HG03575 (cell line): Measurements from ENCODE around the gene GLS.
"Not testable (repeated sequence)": the region's sequence is repeated elsewhere in the genome, so short reads cannot be mapped to it uniquely, and the experiment has no call there.

Source experiments
- ATAC-seq: cut with Tn5 transposase; IDR thresholded peaks from one replicate; pipeline ENCODE4 v1.9.1; 2021; ENCODE audit not compliant: unreplicated experiment, insufficient number of reproducible peaks, low FRiP score; ENCODE audit errors: extremely low read depth

GLS gene

DNA sequence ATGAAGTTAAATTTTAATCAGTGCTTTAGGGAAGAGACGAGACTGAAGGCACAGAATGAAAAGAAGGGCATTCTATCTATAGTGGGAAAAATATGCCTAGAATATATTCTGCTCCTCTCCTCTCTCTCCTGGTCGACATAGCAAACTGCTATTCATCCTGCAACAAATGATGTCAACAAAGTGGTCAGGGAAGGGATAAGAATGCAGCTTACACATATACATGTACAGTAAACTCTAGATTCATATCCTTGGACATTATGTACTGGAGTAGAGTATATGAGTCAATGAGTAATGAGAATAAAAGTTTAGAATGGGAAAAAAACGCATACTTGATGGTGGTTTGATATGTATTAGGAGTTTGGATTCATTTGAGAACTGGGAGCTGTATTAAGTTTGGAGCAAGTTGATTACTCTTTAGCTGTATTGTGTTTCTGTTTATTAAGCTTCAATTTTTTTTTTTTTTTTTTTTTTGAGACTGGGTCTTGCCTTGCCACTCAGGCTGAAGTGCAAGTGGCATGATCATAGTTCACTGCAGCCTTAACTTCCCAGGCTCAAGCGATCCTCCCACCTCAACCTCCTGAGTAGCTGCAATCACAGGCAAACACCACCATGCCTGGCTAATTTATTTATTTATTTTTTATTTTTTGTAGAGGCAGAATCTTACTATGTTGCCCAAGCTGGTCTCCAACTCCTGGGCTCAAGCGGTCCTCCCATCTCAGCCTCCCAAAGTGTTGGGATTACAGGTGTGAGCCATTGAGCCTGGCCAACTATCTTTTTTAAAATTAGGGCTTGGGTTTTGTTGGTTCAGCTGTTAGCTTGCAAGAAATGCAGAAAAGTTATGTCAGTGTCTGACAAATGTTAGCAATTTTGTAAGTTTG, 79.5 kb downstream of the GLS start:
- ATAC-seq, result no peak

DNA sequence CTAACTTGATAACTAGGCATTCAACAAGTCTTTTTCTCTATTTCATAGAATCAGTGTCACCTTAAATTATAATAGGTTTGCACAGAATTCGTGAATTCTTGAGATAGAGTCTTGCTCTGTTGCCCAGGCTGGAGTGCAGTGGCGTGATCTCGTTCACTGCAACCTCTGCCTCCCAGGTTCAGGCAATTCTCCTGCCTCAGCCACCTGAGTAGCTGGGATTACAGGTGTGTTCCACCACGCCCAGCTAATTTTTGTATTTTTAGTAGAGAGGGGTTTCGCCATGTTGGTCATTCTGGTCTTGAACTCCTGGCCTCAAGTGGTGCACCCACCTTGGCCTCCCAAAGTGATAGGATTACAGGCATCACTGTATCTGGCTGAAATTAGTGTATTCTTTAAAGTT, 80.5 kb downstream of the GLS start:
- not testable (repeated sequence) for ATAC-seq

- ATAC-seq, result no peak
Measured at GRCh38 chr2:190961918-190962487, 81.4 kb downstream of the GLS start.

DNA sequence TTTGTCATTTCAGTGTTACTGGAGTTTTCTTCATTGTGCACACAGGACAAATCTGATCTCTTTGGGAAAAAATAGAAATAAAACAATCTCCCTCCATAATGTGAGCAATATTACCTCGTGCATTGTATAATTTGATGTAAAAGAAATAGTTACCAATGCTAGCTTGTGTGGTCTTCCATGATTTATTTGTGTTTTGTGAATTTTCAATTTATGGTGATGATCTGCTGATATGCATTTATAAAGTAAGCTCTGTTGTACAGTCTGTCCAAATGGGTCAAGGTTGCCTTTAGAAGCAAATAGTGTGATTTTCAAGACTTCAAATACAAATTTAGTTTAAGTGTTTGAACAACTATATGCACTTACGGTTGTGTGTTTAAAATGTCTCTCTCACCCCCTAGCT, 82.5 kb downstream of the GLS start:
- no peak for ATAC-seq

- ATAC-seq, result no peak
Measured at GRCh38 chr2:190964170-190964795, 83.7 kb downstream of the GLS start.

DNA sequence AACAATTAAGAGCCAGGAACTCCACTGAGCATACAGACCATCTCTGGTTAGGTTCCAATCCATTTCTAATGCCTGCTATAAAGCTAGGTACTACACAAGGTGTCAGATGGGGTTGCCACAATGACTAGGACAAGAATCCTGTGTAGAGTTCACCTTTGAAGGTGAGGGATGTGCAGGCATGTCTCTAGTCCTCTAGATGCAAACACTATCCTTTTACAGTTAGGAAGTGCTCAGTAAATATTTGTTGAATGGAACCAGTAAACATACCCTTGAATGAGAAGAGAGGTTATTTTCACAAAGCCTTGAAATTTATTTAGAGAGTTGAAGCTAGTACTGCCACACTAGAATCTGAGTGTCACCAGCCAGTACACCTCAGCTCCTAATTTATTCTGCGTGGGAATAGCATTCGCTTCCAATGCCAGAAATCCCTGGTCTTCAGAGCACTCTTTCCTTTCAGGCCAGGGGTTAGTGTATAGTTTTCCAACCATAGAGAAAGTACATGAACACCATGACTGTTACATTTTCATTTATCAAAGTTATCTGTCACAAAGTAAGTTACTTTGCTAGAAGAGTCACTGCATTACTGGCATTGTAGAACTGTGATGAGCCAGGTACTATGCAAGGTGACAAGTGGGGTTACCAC, 85.1 kb downstream of the GLS start:
- ATAC-seq, result no peak

DNA sequence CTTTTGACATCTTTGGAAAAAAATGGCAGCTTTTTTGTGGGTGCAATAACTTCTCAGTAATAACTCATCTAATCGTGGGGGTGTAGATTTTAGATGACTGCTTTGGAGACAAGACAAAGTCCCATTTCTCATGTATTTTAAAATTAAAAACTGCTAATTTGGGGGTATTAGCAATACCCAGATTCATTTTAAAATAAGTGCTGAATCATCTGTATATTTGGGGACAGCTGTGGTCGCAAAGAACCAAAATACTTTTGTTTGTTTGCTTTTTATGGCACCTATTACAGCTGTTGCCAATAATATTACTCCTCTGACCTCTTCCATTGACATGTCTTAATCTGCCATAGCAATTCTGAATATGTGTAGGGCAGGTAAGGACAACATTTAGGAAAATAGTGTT, 87.9 kb downstream of the GLS start:
- ATAC-seq, result no peak

- no peak for ATAC-seq
Measured at GRCh38 chr2:190970160-190970559, 89.5 kb downstream of the GLS start.

- ATAC-seq, result no peak
Measured at GRCh38 chr2:190970873-190971506, 90.4 kb downstream of the GLS start.

GRCh38 chr2:190972213-190972612, 91.6 kb downstream of the GLS start:
- no peak for ATAC-seq

- no peak for ATAC-seq
Measured at GRCh38 chr2:190972846-190973245, 92.2 kb downstream of the GLS start.

GRCh38 chr2:190973262-190973661, 92.6 kb downstream of the GLS start:
- ATAC-seq, result no peak

DNA sequence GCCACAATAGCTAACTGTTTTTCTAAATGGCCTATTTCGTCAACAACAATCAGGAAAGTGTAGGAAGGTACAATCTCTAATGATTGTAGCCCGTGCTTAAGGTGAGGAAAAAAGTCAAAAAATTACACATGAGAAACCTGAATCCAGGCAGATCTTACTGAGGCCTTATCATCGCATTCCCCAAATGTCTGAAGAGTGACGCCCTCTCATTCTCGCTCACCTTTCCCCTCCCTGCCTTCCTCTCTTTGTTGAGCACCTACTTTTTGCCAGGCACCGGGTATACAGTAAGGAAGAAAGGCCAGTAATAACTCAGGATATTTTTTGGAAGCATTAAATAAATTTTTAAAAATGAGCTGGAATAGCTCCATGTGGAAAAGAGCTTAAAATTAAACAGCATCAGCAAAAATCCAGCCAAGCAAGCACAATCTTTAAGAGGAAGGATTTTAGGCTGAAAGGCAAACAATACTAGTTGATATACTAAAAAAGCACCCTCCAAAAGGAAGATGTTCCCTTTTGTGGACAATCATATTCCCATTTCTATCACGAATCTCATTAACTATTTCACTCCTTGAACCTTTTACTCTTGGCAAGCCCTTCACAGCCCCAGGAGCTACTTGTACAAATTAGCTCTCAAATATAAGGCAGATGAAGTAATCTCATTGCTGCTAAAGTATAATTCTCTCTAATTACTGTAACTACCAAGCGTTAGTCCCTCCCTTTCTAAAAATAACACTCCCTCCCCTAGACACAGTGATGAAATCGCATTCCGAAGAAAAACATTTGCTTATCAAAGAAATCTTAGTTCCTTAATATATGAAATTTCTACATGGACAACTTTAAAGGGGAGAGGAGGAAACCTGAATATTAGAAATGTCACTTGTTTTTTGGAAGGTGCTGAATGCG, 93.4 kb downstream of the GLS start:
- ATAC-seq, result no peak

DNA sequence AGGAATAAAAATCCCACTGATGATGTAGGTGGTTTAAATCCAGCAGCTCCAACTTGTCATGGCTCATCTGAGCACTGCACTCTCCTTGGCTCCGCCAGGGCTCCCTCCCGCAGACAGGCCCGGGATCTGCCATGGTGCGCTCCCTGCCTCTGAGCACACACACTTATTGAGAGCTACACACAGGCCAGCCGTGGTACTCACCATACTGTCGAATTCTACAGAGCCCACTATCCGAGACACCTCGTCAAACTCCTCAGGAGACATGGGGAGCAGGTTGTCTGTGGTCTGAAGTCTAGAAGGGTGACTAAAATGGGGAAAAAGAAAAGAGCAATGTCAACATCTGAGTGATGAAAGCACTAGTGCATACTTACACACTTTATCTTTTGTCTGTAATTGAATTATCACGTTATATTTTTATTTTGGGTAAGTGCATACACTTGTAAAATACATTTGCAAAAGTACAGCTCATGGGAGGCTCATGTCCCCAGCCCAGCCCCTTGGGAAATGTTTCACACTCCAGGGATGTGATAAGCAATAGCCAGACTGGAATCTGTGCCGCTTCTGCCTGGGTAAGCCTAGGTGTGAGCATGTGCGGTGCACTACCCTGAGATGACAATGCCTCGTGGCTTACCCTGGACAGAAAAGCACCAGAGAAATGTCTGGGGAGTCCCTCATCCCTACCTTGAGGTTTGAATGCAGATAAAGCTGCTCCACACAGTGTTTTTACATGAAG, 94.2 kb downstream of the GLS start:
- ATAC-seq, result no peak

DNA sequence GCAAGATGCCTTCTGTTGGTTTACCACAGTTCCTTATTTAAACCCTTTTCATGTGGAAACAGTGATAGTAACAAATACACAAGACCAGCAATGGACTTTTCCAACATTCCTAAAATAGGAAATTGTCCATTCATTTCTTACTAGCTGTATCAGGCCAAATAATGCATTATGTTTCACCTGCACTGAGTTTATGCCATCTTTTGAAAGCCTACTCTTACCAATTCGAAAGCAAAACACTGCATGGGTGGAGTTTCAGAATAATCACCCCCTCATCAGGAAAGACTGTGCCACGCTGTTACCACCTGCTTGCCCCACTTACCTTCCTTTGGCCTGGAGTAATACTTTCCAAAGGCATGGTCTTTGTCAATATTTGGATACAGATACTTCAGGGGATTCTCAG, 95.9 kb downstream of the GLS start:
- ATAC-seq, result no peak

- no peak for ATAC-seq
Measured at GRCh38 chr2:190977505-190977904, 96.9 kb downstream of the GLS start.

GRCh38 chr2:190978389-190979053, 97.9 kb downstream of the GLS start:
- no peak for ATAC-seq
